ENCODE results near the gene ANKRD26. TPM values are rescaled to one million over a fixed set of nuclear protein-coding genes. Genes with fewer than 3 reads are reported as not detected.

Gene ANKRD26
- total RNA-seq = 10 to 100 TPM; 10.1 to 12.2 TPM

- DNase-seq = peak; percentile 99
- intact Hi-C loops (cut with DNase I) = no loop called here
- Histone ChIP-seq H3K4me3 (peak within 1 kb of the TSS; percentile 62 to 72), H3K27me3 (no peaks in the 10 kb centered on the region), H3K36me3 (replicated peaks in 1 of 2; ENCODE audit: insufficient read depth in 1 of 2, low read depth in 2 of 2) (no peaks in the 10 kb centered on the region), H3K4me1 (peaks cover 15% of the 10 kb centered on the region), H3K27ac (peak within 1 kb of the TSS; percentile 68 to 93 (median 82)), H3K9me3 (no peaks in the 10 kb centered on the region)
- WGBS, 2 donors = 0% methylated on average over 12 to 65 of the region's 65 CpGs
- TF ChIP-seq, protein P1, sequence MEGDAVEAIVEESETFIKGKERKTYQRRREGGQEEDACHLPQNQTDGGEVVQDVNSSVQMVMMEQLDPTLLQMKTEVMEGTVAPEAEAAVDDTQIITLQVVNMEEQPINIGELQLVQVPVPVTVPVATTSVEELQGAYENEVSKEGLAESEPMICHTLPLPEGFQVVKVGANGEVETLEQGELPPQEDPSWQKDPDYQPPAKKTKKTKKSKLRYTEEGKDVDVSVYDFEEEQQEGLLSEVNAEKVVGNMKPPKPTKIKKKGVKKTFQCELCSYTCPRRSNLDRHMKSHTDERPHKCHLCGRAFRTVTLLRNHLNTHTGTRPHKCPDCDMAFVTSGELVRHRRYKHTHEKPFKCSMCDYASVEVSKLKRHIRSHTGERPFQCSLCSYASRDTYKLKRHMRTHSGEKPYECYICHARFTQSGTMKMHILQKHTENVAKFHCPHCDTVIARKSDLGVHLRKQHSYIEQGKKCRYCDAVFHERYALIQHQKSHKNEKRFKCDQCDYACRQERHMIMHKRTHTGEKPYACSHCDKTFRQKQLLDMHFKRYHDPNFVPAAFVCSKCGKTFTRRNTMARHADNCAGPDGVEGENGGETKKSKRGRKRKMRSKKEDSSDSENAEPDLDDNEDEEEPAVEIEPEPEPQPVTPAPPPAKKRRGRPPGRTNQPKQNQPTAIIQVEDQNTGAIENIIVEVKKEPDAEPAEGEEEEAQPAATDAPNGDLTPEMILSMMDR (IDR thresholded peaks at IDR 0.05) = no peak
- peak; percentile 41 to 85 (median 84) for TF ChIP-seq POLR2A (IDR thresholded peaks at IDR 0.05)
- ATAC-seq = peak; percentile 97
Observed at GRCh38 chr10:27099916-27100812, at the start of gene ANKRD26. Gene ANKRD26 (minus strand): TSS chr10:27100494. CDS start chr10:27100326, 168 bp downstream.

GRCh38 chr10:27147701-27148100, 47.4 kb upstream of the ANKRD26 start:
- peaks cover 13% of the 10 kb centered on the region for H3K4me1 ChIP-seq
- WGBS, 2 donors = 80 to 81% methylated on average over 5 of the region's 5 CpGs
- H3K36me3 ChIP-seq (replicated peaks in 1 of 2; ENCODE audit: insufficient read depth in 1 of 2, low read depth in 2 of 2) = peaks cover 0 to 8% of the 10 kb centered on the region in 2 donors
- no peak overlapping the region for H3K4me3 ChIP-seq
- no peak for TF ChIP-seq POLR2A (IDR thresholded peaks at IDR 0.05)
- TF ChIP-seq, protein P1 (IDR thresholded peaks at IDR 0.05) = no peak
- intact Hi-C loops (cut with DNase I) = no loop called here
- H3K27ac ChIP-seq = no peak overlapping the region
- H3K9me3 ChIP-seq = no peaks in the 10 kb centered on the region
- ATAC-seq (no peak), DNase-seq (no peak)
- H3K27me3 ChIP-seq = no peaks in the 10 kb centered on the region

DNA sequence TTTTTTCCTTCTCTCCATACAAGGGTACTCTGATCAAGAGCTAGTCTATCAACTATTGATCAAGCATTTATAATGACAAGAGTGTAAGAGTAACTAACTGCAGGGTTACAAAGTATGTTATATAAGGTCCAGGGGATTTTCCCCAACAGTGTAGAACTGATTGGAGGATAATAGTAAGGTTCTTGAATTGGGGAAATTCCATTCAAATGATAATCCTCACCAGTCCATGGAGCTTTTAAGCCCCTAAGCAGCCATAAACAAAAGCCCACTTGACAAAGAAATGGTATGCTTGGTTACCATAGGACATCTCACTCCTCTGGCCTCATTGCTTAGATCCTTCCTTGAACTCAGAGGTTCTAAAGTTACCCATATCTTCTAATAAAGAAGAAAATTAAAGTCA, 45.6 kb upstream of the ANKRD26 start:
- DNase-seq = no peak
- Histone ChIP-seq H3K36me3 (replicated peaks in 1 of 2; ENCODE audit: insufficient read depth in 1 of 2, low read depth in 2 of 2) (peaks cover 0 to 11% of the 10 kb centered on the region in 2 donors), H3K27ac (no peak overlapping the region), H3K4me3 (no peak overlapping the region), H3K27me3 (no peaks in the 10 kb centered on the region), H3K9me3 (no peaks in the 10 kb centered on the region), H3K4me1 (peaks cover 2% of the 10 kb centered on the region)
- intact Hi-C loops (cut with DNase I) = no loop called here
- no peak for ATAC-seq
- TF ChIP-seq POLR2A (IDR thresholded peaks at IDR 0.05) = no peak
- TF ChIP-seq, protein P1 (IDR thresholded peaks at IDR 0.05) = no peak

DNA sequence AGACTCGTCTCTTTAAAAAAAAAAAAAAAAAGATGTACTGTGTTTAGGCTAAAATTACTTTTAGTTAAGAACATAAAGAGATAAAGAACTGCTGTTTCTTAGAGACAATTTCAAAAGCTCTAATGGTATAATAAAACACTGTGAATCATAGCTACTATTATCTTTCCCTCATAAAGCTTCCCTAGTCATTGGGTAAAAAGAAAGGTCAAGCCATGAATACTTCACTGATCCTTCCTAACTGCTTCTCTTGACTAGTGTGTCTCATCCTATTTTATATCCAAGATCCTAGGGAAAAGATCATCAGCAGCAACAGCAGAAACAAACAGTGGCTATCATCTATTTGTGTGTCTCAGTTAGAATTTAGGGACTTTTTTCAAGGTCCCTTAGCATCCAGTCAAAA, 43.4 kb upstream of the ANKRD26 start:
- DNase-seq (no peak), ATAC-seq (no peak)
- peaks cover 0 to 11% of the 10 kb centered on the region in 2 donors for H3K36me3 ChIP-seq (replicated peaks in 1 of 2; ENCODE audit: insufficient read depth in 1 of 2, low read depth in 2 of 2)
- intact Hi-C loops (cut with DNase I) = no loop called here
- TF ChIP-seq POLR2A (IDR thresholded peaks at IDR 0.05) = no peak
- TF ChIP-seq, protein P1 (IDR thresholded peaks at IDR 0.05) = no peak
- WGBS, 2 donors = 94 to 100% methylated on average over 1 of the region's 1 CpG
- H3K4me3 ChIP-seq = no peak overlapping the region
- H3K9me3 ChIP-seq = no peaks in the 10 kb centered on the region
- no peaks in the 10 kb centered on the region for H3K4me1 ChIP-seq
- H3K27ac ChIP-seq = no peak overlapping the region
- no peaks in the 10 kb centered on the region for H3K27me3 ChIP-seq
